NT2/D1 (cell line): Measurements from ENCODE around the gene RAB1B.

ENCODE experiments used
- SUZ12 ChIP-seq: IDR thresholded peaks from 2 replicates; pipeline ENCODE4 v1.6.1; 2011; ENCODE audit not compliant: insufficient read length, insufficient read depth; ENCODE audit errors: extremely low read depth
- YY1 ChIP-seq: IDR thresholded peaks from 2 replicates; pipeline ENCODE4 v1.6.1; 2011; ENCODE audit not compliant: insufficient read length, insufficient read depth
- ZNF274 ChIP-seq: IDR thresholded peaks from 2 replicates; pipeline ENCODE4 v1.6.1; 2011; ENCODE audit warnings: mild to moderate bottlenecking, low read depth, low read length

- TF ChIP-seq ZNF274 (no peak), SUZ12 (no peak), YY1 (no peak)
These were observed 41.0 kb downstream of the RAB1B start for GRCh38 chr11:66309475-66309874.
